ENCODE results near the gene PDS5A.
"Not testable (repeated sequence)": the region's sequence is repeated elsewhere in the genome, so short reads cannot be mapped to it uniquely, and the experiment has no call there.

The PDS5A gene

DNA sequence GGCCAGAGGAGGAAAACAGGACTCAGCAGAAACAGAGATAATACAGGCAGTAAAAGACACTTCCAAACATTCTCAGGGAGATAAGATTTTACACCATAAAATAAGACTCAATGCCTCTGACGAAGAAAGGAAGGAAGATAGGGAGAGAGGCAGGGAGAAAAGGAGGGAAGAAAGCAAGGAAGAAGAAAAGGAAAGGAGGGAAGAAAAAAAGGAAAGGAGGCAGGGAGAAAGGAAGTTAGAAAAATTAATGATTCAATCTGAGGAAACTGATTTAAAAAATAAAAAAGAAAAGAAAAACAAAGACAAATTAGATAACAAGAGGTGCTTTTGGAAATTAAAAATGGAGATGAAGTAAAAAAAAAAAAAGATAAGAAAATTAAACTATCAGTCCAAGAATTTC lies 72.1 kb downstream of the PDS5A start:
- no peak for DNase-seq (ENCODE audit: low read depth)

DNA sequence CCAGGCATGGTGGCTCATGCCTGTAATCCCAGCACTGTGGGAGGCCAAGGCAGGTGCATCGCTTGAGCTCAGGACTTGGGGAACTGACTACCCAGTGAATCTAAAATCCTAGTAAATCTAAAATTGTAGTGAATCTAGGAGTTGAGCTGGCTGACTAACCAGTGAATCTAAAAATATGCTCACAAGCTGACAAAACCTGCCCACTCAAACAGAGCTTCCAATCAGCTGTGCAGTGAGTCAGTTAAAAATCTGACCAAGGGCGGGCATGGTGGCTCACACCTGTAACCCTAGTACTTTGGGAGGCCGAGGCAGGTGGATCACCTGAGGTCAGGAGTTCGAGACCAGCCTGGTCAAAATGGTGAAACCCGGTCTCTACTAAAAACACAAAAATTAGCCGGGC lies 72.7 kb downstream of the PDS5A start:
- not testable (repeated sequence) for DNase-seq (ENCODE audit: low read depth)

DNA sequence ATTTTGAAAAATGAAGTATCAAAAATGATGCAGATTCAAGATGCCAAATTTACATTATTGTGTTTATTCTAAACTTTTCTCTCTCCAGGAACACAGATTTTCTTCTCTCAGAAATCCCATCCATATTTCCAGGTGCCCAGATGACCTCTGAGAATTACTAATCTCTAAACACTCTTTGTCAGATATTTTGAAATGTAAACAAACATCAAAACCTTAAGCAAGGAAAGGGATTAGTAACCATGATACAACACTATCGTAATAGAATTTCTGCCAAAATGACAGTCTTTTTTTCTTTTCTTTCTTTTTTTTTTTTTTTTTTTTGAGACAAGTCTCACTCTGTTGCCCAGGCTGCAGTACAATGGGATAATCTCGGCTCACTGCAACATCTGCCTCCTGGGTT lies 76.7 kb downstream of the PDS5A start:
- no peak for DNase-seq (ENCODE audit: low read depth)

DNA sequence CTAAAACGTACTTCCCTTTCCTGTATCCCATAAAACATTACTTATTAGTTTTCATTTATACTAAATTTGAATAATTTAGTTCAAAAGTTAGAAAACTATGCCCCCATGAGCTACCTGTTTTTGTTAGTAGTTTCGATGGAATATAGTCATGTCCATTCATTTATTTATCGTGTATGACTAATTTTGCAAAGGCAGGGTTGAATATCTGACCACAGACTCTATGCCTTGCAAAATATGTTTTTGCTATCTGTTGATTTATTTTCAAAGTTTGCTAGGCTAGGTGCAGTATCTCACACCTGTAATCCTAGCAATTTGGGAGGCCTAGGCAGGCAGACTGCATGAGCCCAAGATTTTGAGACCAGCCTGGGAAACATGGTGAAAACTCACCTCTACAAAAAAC lies 78.4 kb downstream of the PDS5A start:
- DNase-seq (ENCODE audit: low read depth) = no peak

DNA sequence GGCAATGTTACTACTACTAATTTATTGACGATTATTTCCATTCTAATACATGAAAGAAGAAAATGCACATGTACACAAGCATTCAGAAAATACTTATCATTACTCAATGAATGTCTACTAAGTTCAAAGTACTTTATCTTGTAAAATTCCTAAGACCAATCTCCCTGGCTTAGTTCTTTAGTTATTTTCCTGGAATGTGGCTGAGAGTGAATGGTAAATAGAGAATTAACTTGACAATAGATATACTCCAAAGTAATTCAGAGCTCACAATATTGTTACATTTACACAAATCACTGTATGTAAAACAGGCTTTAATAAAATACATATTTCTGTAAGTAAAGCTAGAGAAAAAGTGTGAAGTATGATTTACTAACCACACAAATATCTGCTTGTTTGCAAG lies 79.7 kb downstream of the PDS5A start:
- no peak for DNase-seq (ENCODE audit: low read depth)

DNA sequence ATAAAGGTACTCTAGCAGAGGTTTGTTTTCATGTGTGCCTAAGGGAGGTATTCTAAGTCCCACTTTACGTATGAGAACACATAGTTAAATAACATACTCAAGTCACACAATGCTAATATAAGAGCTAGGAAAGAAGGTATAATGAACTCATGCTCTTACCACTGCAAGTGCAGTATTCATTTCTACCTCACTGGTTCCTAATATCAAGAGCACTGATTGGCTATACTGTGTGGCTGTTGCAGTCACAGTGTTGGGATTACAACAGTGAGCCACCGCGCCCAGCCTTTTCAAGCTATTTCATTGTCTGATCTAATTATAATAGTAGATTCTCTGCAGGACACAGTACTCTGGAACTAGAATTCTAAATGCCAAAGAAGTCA lies 84.0 kb downstream of the PDS5A start:
- no peak for DNase-seq (ENCODE audit: low read depth)

DNA sequence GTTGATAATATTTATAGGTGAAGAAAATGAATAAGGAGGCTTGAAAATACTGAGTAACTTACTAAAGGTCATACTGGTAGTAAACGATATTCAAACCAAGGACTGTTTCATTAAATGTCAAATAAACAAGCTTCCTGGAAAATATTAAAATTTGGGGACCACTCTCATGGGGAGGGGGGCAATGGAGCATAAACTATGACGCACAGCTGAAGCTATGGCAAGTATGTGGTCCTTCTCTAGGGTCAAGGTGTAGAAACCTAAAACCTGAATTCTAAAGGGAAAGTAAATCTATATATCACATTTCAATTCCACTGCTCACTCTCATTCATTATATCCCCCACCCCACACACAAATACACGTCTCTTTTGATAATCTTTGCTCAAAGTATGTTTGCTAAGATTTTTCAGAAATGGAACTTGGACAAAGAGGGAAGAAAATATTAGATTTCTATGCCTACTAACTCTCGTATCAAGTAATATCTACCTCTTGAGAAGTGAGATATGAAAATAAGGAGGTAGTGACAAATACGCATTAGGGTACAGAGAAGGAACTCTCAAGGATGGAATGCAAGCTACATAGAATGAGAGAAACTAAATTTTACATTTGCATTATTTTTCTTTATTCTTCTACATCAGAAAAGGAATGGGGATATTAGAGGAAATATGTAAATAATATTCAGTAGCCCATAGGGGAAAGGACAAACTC lies 84.6 kb downstream of the PDS5A start:
- no peak for DNase-seq (ENCODE audit: low read depth)

DNA sequence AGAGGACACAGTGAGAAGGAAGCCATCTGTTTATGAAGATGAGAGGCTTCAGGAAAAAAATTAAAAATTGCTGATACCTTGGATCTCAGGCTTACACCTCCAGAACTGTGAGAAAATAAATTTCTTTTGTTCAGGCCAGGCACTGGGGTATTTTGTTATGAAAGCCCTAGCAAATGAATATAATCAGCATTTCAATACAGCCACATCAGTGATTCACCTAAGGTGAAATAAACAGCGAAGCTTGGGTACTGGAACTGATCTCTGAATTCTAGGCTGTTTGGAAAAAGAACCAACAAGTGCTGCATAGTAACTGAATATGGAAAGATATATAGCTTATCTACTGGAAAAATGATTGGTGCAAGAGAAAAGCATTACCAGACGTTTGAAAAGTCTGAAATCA lies 88.5 kb downstream of the PDS5A start:
- no peak for DNase-seq (ENCODE audit: low read depth)

DNA sequence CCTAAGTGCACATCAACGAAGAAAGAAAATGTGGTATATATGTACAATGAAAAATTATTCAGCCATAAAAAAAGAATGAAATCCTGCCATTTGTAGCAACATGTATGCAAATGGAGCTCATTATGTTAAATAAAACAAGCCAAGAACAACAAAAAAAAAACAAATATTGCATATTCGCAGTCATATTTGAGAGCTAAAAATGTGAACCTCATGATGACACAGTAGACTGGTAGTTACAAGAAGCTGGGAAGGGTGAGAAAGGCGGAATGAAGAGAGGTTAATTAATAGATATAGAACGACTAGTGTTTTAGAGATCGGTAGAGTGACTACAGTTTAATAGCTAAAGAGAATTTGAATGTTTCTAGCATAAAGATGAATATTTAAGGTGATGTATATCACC lies 89.2 kb downstream of the PDS5A start:
- DNase-seq (ENCODE audit: low read depth) = no peak

DNA sequence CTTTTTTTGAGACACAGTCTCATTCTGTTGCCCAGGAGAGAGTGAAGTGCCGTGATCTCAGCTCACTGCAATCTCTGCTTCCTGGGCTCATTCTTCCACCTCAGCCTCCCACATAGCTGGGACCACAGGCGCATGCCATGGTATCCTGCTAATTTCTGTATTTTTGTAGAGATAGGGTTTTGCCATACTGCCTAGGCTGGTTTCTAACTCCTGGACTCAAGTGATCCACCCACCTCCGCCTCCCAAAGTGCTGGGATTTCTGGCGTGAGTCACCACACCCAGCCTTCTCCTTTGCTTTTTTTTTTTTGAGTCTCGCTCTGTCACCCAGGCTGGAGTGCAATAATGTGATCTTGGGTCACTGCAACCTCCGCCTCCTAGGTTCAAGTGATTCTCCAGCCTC lies 94.1 kb downstream of the PDS5A start:
- no peak for DNase-seq (ENCODE audit: low read depth)

DNA sequence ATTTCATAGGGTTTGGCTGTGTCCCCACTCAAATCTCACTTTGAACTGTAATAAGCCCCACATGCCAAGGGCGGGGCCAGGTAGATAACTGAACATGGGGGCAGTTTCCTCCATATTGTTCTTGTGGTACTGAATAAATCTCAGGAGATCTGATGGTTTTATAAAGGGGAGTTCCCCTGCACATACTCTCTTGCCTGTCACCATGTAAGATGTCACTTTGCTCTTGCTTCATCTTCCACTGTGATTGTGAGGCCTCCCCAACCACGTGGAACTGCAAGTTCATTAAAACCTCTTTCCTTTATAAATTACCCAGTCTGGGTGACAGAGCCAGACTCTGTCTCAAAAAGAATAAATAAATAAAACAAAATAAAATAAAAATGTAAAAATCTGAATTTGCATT lies 95.9 kb downstream of the PDS5A start:
- no peak for DNase-seq (ENCODE audit: low read depth)

DNA sequence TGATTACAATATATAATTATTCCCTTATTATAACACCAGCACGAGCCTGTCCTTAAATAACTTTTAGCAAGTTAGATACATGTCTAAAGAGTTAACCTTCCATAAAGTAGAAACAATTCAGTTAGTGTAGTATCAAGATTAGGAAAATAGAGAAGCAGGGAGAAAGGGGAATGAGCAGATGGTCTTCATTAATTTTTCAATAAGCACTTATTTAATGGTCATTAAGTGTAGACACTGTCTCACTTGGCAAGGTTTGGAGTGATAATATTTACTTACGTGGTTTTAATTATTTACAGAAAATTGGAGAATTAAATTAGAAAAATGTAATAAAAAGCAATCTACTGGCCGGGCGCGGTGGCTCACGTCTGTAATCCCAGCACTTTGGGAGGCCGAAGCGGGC lies 99.7 kb downstream of the PDS5A start:
- DNase-seq (ENCODE audit: low read depth) = no peak

DNA sequence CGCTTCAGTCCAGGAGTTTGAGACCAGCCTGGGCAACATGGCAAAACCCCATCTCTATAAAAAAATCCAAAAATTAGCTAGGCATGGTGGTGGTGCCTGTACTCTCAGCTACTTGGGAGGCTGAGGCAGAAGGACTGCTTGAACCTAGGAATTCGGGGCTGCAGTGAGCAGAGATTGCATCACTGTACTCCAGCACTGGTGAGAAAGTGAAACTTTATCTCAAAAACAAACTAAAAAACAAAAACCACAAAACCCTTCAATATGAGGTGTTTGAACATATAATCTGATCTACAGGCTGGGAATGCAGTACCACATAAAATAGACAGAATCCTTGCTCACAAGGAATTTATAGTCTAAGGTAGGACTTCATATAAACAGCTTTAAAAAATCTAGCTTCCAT lies 103.9 kb downstream of the PDS5A start:
- no peak for DNase-seq (ENCODE audit: low read depth)

DNA sequence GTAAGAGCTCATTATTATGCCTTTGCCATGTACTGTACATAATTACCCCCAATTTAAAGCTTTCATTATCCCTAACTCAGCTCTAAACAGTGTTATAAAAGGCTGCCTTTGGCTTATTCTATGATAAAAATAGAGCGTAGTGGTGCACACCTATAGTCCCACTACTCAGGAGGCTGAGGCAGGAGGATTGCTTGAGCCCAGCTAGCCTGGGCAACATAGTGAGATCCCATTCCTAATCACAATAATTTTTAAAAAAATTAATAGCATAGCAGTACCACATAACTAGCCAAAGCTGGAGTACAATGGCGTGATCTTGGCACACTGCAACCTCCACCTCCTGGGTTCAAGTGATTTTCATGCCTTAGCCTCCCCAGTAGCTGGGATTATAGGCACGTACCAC lies 112.4 kb downstream of the PDS5A start:
- no peak for DNase-seq (ENCODE audit: low read depth)

DNA sequence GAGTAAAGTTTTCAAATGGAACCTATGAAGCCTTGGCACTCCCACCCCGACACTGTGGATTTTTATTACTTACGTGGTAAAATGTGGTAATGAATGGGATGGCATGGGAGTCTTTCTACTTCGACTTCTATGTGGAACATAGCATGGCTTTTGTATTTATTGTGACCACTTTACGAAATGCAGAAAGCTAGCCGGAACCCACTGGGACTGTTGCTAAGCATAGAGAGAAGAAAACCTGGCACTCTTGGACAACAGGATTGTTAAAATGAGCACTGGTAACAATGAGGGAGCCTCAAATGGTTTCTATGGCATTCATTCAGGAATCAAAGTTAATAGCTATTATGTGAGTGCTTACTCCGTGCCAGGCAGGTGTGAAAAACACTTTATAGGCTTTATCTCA lies 113.3 kb downstream of the PDS5A start:
- DNase-seq (ENCODE audit: low read depth) = no peak

DNA sequence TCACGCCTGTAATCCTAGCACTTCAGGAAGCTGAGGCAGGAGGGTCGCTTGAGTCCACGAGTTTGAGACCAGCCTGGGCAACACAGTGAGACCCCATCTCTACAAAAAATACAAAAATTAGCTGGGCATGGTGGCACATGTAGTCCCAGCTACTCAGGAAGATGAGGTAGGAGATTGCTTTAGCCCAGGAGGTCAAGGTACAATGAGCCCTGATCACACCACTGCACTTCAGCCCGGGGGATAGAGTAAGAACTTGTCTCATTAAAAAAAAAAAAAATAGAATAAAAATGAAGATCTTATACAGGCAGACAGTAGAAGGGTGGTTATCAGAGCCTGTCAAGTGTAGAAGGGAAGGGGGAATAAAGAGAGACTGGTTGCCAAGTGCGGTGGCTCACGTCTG lies 116.9 kb downstream of the PDS5A start:
- DNase-seq (ENCODE audit: low read depth) = no peak

DNA sequence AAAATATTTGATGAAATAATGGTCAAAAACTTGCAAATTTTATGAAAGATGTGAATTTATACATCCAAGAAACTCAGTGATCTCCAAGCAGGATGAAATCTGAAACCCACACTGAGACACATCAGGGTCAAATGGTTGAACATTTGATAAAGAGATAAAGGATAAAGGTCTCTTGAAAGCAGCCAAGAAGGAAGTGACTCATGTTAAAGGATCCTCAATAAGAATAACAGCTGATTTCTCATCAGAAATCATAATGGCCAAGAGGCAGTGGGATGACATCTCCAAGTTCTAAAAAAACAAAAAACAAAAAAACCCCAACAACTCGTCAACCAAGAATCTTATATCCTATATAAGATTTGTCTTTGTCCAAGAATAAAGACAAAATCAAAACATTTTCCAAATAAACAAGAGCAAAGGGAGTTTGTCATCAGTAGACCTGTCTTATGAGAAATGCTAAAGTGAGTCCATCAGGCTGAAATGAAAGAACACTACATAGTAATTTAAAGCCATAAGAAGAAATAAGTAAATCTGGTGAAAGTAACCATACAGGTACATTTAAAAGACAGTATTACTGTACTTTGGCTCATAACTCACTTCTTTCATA lies 121.7 kb downstream of the PDS5A start:
- no peak for DNase-seq (ENCODE audit: low read depth)

DNA sequence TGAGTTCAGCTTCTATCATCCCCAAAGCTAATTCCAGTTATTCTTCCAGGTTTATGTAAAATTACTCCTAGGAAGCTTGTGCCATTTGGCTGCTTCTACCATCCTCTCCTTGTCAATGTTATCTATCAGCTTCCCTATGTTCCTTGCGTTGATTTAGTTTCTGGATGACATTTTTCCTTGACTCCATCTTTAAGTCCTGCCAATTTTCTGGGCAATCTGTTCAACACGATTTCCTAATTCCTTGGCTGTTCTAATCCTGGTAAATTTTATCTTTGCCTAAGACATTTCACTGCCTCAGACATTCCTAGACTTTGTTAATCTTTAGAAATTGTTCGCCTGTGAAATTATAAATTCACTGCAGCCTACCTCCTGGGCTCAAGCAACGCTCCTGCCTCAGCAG lies 125.1 kb downstream of the PDS5A start:
- DNase-seq (ENCODE audit: low read depth) = no peak

DNA sequence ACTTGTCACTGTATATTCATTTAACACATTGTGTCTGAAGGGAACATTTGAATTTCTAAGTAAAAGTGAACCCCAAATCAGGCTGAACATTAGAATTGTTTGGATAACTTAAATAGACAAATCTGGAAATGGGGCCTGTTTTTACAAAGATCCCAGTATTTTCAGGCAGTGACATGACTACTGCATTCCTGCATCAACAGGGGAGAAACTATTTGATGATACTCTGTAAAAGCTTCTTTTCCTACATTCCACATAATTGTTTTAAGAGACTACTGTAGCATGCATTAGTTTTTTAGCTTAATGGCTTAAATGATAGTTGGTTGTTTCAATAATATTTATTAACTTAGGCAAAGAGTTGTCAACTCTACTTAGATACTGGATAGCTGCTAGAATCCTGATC lies 127.0 kb downstream of the PDS5A start:
- DNase-seq (ENCODE audit: low read depth) = no peak

DNA sequence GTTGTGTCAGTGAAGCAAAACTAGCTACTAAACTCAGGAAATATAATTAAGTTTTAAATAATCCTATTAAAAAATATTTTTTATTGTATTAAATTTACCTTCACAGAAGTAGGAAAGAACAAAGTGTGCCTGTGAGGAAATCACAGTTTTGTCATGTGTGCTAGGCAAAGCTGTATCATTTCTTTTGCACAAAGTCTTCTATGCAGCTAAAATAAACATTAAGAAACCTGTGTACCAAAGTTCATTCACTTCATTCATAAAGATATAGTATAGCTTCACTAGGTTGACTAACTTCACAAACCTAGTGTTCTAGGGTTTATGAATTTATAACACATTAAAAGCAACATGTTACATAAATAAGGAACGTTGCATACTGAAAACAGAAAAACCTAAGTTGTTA lies 131.0 kb downstream of the PDS5A start:
- no peak for DNase-seq (ENCODE audit: low read depth)

DNA sequence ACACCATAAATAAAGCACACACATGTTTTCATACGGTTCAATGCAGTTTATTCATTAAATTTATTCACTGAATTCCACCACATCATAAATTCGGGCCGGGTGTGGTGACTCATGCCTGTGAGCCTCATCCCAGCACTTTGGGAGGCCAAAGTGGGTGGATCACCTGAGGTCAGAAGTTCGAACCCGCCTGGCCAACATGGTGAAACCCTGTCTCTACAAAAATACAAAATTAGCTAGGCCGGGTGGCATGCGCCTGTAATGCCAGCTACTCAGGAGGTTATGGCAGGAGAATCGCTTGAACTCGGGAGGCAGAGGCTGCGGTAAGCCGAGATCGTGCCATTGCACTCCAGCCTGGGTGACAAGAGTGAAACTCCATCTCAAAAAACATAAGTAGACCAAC lies 131.6 kb downstream of the PDS5A start:
- DNase-seq (ENCODE audit: low read depth) = no peak

DNA sequence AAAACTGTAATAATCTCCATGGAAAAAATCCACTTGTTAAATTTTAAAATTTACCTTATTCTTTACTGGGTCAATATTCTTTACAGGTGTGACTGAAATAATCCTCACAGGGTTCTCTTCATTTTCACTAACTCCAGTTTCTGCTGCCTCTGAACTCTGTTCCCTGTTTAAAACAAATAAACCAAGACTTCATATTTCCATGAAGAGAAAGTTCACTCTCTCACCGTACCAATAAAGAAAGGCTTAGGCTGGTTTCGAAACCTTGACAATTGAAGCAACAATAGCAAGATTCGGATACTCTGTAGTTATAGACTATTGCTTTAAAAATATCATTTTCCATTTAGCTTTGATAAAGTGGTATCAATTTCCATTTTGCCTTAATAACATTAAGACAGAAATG lies 135.8 kb downstream of the PDS5A start:
- no peak for DNase-seq (ENCODE audit: low read depth)

DNA sequence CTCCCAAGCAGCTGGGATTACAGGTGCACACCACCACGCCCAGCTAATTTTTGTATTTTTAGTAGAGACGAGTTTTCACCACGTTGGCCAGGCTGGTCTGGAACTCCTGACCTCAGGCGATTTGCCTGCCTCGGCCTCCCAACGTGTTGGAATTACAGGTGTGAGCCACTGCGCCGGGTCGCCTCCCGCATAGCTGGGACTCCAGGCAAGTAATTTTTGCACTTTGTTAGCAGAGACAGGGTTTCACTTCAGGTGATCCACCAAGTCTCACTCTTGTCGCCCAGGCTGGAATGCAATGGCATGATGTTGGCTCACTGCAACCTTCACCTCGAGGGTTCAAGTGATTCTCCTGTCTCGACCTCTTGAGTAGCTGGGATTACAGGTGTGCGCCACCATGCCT lies 137.2 kb downstream of the PDS5A start:
- not testable (repeated sequence) for DNase-seq (ENCODE audit: low read depth)

DNA sequence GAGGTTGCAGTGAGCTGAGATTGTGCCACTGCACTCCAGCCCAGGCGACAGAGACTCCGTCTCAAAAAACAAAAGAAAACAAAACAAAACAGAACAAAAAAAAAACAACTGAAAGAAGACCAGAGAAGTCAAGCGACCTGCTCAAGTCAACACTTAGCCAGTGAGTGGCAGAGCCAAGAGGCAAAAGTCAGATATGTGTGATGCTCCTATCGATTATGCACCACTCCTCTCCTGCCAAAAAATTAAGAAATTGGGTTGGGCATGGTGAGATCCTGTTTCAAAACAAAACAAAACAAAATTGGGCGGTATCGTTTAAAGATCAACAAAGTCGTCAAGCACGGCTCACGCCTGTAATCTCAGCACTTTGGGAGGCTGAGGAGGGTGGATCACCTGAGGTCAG lies 137.7 kb downstream of the PDS5A start:
- DNase-seq (ENCODE audit: low read depth) = no peak
